Motor neuron (in vitro differentiated cells): Measurements from ENCODE around the gene TBL1XR1. TPM values are rescaled to one million over a fixed set of nuclear protein-coding genes. Genes with fewer than 3 reads are reported as not detected.
A peak's percentile ranks its signal among the peaks of the same experiment; 100 is the strongest.
"Not testable (repeated sequence)": the region's sequence is repeated elsewhere in the genome, so short reads cannot be mapped to it uniquely, and the experiment has no call there.

ENCODE experiments used
- ATAC-seq, 8 experiments: fragments of 200-7000 bp; cut with Tn5 transposase; replicated peaks in 6 of 8; 2 replicates each; pipeline ENCODE4 v1.8.0; 2021; ENCODE audit warnings: mild to moderate bottlenecking in 8 of 8, moderate library complexity in 8 of 8
- H3K27ac ChIP-seq, 2 donors: fragments of 250-450 bp; sonication (Bioruptor Pico); 2 replicates each; pipeline ENCODE4 v1.9.0; 2021; ENCODE audit warnings: antibody characterized with exemption in 2 of 2, mild to moderate bottlenecking in 2 of 2, moderate library complexity in 1 of 2
- H3K4me1 ChIP-seq, 2 donors: fragments of 250-450 bp; sonication (Bioruptor Pico); replicated peaks in 1 of 2; 2 replicates each; pipeline ENCODE4 v1.6.1; 2021; ENCODE audit warnings: antibody characterized with exemption in 2 of 2, mild to moderate bottlenecking in 2 of 2, moderate library complexity in 1 of 2
- H3K4me3 ChIP-seq, 5 donors: fragments of 250-450 bp; sonication (Bioruptor Pico); 2 replicates each; pipeline ENCODE4 v1.9.0; 2021; ENCODE audit warnings: antibody characterized with exemption in 5 of 5, mild to moderate bottlenecking in 5 of 5, moderate library complexity in 4 of 5
- WGBS, 10 experiments: fragments of 450-650 bp; shearing (Covaris generic); methylation state at CpG; one replicate each; pipeline ENCODE4 v1.0.0; 2022; 5-methylcytosine and 5-hydroxymethylcytosine counted together
- in situ Hi-C, 9 experiments: fragments of 400-800 bp; cut with MboI; loops; one replicate each; pipeline ENCODE4 v1.15.0; 2021; ENCODE audit warnings: low sequenced_read_pairs in 9 of 9, low pct_unique_long_range_greater_than_20kb in 2 of 9; ENCODE audit not compliant: unreplicated experiment in 9 of 9
- total RNA-seq, 8 experiments: library from RNA; unstranded; fragments of 300-600 nt; gene quantifications; 2 replicates each; pipeline versions ENCODE4 v1.2.3 to v1.2.4, GENCODE V29; 2022

Gene TBL1XR1
- total RNA-seq, 8 experiments from 2014 or later = 45.1 to 153 (median 76.8) TPM

GRCh38 chr3:177174607-177175170 is 22.6 kb downstream of the TBL1XR1 start:
- H3K4me3 ChIP-seq = no peak overlapping the region
- WGBS, 10 experiments = 27 to 100% (median 82%) methylated on average over 1 to 5 of the region's 5 CpGs
- H3K27ac ChIP-seq = no peak overlapping the region
- peak in 1 of 8 experiments; percentile 18 for ATAC-seq
- peaks cover 5 to 9% of the 10 kb centered on the region in 2 donors for H3K4me1 ChIP-seq
- in situ Hi-C loops = loop anchor here in 5 of 9 experiments (25.0 kb wide), 2 partner anchors 112 to 188 kb away; no protein-coding TSS in a partner anchor

GRCh38 chr3:177169936-177170722 is 27.2 kb downstream of the TBL1XR1 start:
- no peak for ATAC-seq
- in situ Hi-C loops = no loop called here
- Histone ChIP-seq H3K4me3 (no peak overlapping the region), H3K4me1 (peaks cover 5 to 9% of the 10 kb centered on the region in 2 donors), H3K27ac (no peak overlapping the region)
- 85 to 100% (median 100%) methylated on average over 1 to 4 of the region's 4 CpGs; no CpG with 5 or more reads in 1 of the 10 experiments for WGBS, 10 experiments

GRCh38 chr3:177168431-177168830 is 28.9 kb downstream of the TBL1XR1 start:
- H3K4me1 ChIP-seq = no peaks in the 10 kb centered on the region
- 83 to 100% (median 98%) methylated on average over 1 to 4 of the region's 4 CpGs; no CpG with 5 or more reads in 7 of the 10 experiments for WGBS, 10 experiments
- H3K27ac ChIP-seq = no peak overlapping the region
- H3K4me3 ChIP-seq = no peak overlapping the region
- in situ Hi-C loops = no loop called here
- ATAC-seq = no peak

DNA sequence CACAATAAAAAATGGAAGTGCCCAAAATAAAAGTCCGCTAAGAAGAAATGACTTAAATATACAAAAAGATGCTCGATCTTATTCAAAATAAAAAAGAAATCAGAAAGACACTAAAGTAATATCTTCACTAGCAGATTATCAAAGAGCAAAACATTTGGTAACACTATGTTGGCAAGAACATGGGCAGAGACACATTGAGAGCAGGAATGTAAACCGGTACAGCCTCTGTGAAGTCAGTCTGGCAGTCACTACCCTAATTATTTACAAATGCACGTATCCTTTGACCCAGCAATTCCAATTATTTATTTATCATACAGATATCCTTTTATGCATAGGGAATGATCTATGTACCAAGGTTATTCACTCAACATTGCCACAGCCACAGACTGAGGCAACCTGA is 34.5 kb downstream of the TBL1XR1 start:
- H3K4me3 ChIP-seq = no peak overlapping the region
- WGBS, 10 experiments = 62 to 100% (median 95%) methylated on average over 2 to 4 of the region's 4 CpGs
- ATAC-seq = no peak
- H3K4me1 ChIP-seq = peaks cover 0 to 4% of the 10 kb centered on the region in 2 donors
- in situ Hi-C loops = no loop called here
- H3K27ac ChIP-seq = no peak overlapping the region

- H3K27ac ChIP-seq, in situ Hi-C loops, ATAC-seq, H3K4me1 ChIP-seq, H3K4me3 ChIP-seq: not testable (repeated sequence)
- WGBS, 10 experiments = 67 to 100% (median 93%) methylated on average over 1 to 2 of the region's 2 CpGs; no CpG with 5 or more reads in 7 of the 10 experiments
Measured at GRCh38 chr3:177161603-177162002, 35.7 kb downstream of the TBL1XR1 start.

DNA sequence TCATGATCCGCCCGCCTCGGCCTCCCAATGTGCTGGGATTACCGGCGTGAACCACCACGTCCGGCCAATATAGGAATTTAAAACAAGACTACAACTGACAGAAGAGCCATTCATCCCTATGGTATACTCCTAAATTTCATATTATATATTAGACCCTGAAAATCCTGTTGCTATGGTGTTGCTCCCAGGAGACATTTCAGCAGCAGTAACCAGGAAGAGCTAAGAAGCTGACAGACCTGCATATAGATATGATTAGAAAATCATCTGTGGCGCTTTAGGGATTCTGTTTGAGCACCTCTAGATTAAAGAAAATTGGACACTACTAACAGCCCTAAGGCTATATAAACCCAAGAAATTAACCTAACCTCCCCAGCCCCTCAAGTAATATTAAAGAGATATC is 38.8 kb downstream of the TBL1XR1 start:
- WGBS, 10 experiments = 86 to 100% (median 100%) methylated on average over 1 to 8 of the region's 8 CpGs; no CpG with 5 or more reads in 2 of the 10 experiments
- peak in 3 of 8 experiments; percentile 17 to 49 (median 36) for ATAC-seq

DNA sequence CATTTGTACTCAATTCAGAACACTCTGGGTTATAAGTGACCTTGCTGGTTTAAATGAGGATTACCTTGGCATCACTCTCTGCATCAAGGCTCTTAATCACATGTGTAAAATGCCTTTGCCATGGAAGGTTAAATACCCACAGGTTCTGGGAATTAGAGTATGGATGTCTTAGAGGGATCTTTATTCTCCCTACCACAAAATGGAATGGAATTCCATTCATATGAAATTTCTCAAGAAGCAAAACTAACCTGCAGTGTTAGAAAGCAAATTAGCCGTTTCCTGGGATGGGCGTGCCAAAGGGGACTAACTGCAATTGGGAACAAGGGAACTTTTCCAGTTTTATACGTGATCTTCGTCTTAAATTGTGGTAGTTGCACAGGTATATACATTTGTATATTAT is 39.8 kb downstream of the TBL1XR1 start:
- in situ Hi-C loops = no loop called here

More for the DNA sequence above, 38.8 kb downstream of the TBL1XR1 start:
- in situ Hi-C loops = no loop called here
- H3K4me1 ChIP-seq = peaks cover 0 to 4% of the 10 kb centered on the region in 2 donors
- no peak overlapping the region for H3K27ac ChIP-seq
- H3K4me3 ChIP-seq = no peak overlapping the region

DNA sequence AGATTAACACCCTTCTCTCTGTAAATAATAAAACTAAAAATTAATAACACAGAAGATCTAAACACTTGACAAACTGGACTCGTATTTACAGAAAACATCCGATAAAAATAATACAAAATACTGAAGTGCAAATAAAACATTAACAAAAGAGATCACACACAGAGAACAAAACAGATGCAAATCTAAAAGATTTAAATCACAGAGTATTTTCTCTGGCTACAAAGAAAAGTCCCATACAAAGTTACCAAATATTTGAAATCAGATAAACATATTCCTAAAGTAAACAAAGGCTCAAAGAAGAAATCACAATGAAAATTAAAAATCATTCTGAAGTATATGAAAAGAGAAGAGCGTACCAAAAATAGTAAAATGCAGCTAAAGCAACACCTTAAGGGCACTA is 42.5 kb downstream of the TBL1XR1 start:
- peaks cover 8 to 15% of the 10 kb centered on the region in 2 donors for H3K4me1 ChIP-seq
- in situ Hi-C loops = no loop called here
- no peak for ATAC-seq
- 51 to 100% (median 90%) methylated on average over 1 to 3 of the region's 3 CpGs for WGBS, 10 experiments
- no peak overlapping the region for H3K4me3 ChIP-seq
- no peak overlapping the region for H3K27ac ChIP-seq

More for the DNA sequence above, 39.8 kb downstream of the TBL1XR1 start:
- H3K27ac ChIP-seq = no peak overlapping the region
- H3K4me3 ChIP-seq = no peak overlapping the region
- no peak for ATAC-seq
- WGBS, 10 experiments = 76 to 100% (median 95%) methylated on average over 2 to 4 of the region's 4 CpGs; no CpG with 5 or more reads in 4 of the 10 experiments
- H3K4me1 ChIP-seq = peaks cover 0 to 4% of the 10 kb centered on the region in 2 donors

DNA sequence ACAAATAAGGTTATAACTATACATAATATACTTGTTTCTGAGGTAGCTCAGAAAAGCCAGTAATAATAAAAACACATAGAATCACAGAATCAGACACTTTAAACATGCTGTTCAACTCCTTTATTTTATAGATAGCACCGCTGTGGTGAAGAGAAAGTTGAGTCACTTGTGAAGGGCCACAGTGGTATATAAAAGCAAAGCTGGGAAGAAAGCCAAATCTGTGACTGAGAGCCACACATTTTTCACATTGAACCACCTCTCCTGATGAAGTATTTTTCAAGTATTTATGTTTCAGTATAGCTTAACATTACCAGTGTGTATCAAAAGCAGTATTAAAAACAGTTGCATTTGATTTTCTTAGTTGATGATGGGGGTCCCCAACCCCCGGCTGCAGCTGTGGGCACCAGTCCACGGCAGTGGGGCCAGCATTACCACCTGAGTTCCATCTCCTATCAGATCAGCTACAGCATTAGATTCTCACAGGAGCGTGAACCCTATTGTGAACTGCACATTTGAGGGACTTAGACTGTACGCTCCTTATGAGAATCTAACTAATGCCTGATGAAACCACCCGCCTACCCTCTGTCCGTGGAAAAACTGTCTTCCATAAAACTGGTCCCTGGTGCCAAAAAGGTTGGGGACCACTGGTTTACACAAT is 46.2 kb downstream of the TBL1XR1 start:
- ATAC-seq = peak in 3 of 8 experiments; percentile 27 to 77 (median 38)
- 75 to 100% (median 100%) methylated on average over 1 to 6 of the region's 7 CpGs; no CpG with 5 or more reads in 4 of the 10 experiments for WGBS, 10 experiments
- H3K4me1 ChIP-seq = peaks cover 4 to 23% of the 10 kb centered on the region in 2 donors
- H3K27ac ChIP-seq = no peak overlapping the region
- H3K4me3 ChIP-seq = no peak overlapping the region
- in situ Hi-C loops = no loop called here

GRCh38 chr3:177150218-177150916 is 46.9 kb downstream of the TBL1XR1 start:
- Histone ChIP-seq H3K4me3 (no peak overlapping the region), H3K27ac (no peak overlapping the region), H3K4me1 (peaks cover 4 to 26% of the 10 kb centered on the region in 2 donors)
- ATAC-seq = peak in 3 of 8 experiments; percentile 10 to 38 (median 13)
- 17 to 100% (median 78%) methylated on average over 1 to 3 of the region's 3 CpGs for WGBS, 10 experiments
- in situ Hi-C loops = no loop called here

GRCh38 chr3:177149106-177149505 is 48.2 kb downstream of the TBL1XR1 start:
- no peak for ATAC-seq
- 91 to 100% (median 100%) methylated on average over 1 to 3 of the region's 3 CpGs; no CpG with 5 or more reads in 3 of the 10 experiments for WGBS, 10 experiments
- no peak overlapping the region for H3K27ac ChIP-seq
- peaks cover 4 to 26% of the 10 kb centered on the region in 2 donors for H3K4me1 ChIP-seq
- no peak overlapping the region for H3K4me3 ChIP-seq
- in situ Hi-C loops = no loop called here

DNA sequence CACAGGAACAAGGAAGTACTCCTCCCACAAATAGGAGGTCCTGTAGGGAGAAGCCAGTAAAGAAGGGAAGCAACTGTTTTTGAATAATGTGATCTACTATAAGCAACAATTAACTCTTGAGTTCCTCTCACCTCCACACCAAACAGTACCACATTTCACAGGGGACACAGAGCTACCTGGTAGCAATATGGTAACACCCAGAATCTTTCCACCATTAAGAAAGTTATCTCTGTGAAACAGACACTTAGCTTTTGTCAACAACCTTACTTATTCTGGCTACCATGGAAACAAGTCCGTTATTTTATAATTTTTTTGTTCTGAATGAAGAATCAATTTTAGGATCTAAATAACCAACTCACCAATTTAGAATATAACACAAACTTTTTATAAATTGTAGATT is 49.5 kb downstream of the TBL1XR1 start:
- Histone ChIP-seq H3K4me1 (peaks cover 4 to 26% of the 10 kb centered on the region in 2 donors), H3K27ac (no peak overlapping the region), H3K4me3 (no peak overlapping the region)
- in situ Hi-C loops = no loop called here
- ATAC-seq = no peak
- 90 to 100% (median 100%) methylated on average over 1 of the region's 1 CpG; no CpG with 5 or more reads in 3 of the 10 experiments for WGBS, 10 experiments
